HEK293 (cell line): ENCODE data around the gene RPL36AL.

Experiments used
- CTCF ChIA-PET: fragments of 350-600 bp; formaldehyde crosslinking; extraction: SDS; loops from one replicate; lab custom pipeline; 2021; ENCODE audit warnings: antibody characterized with exemption; lab: Yijun Ruan, JAX
- POLR2A ChIA-PET: fragments of 300-600 bp; formaldehyde crosslinking; extraction: SDS; loops from one replicate; lab custom pipeline; 2020; ENCODE audit warnings: antibody characterized with exemption, inconsistent platforms; lab: Yijun Ruan, JAX
- H3K27ac ChIP-seq: fragments of 200-500 bp; sonication (Bioruptor generic); 2 replicates; pipeline ENCODE4 v1.5.1; 2014; ENCODE audit warnings: low read depth, low read length, control low read depth, inconsistent platforms; ENCODE audit errors: extremely low read depth
- H3K36me3 ChIP-seq, 2 experiments: fragments of 200-500 bp in 1 of 2; sonication (Bioruptor generic) in 1 of 2; 1 replicate in 1 of 2; 2 replicates in 1 of 2; pipeline ENCODE4 v1.5.1; 2014 to 2017; ENCODE audit warnings: inconsistent platforms in 2 of 2, low read length in 2 of 2; ENCODE audit not compliant: control insufficient read depth in 2 of 2, insufficient read depth in 1 of 2
- H3K4me1 ChIP-seq: fragments of 200-500 bp; sonication (Bioruptor generic); 2 replicates; pipeline ENCODE4 v1.5.1; 2014; ENCODE audit warnings: mild to moderate bottlenecking, low read length, inconsistent platforms; ENCODE audit not compliant: control insufficient read depth, insufficient read depth
- H3K4me3 ChIP-seq: 2 replicates; pipeline ENCODE4 v1.5.1; 2011; ENCODE audit warnings: low read depth, mild to moderate bottlenecking, control low read depth, low read length, moderate library complexity
- H3K9me3 ChIP-seq: fragments of 200-500 bp; sonication (Bioruptor generic); 2 replicates; pipeline ENCODE4 v1.5.1; 2014; ENCODE audit warnings: low read depth, low read length, inconsistent platforms; ENCODE audit not compliant: control insufficient read depth, insufficient read depth
- GFI1B ChIP-seq: fragments of 450-650 bp; formaldehyde crosslinking; IDR thresholded peaks from 2 replicates; pipeline ENCODE4 v1.5.1; 2016; ENCODE audit warnings: missing biosample characterization, missing genetic modification characterization
- KLF9 ChIP-seq: fragments of 450-650 bp; formaldehyde crosslinking; IDR thresholded peaks from 2 replicates; pipeline ENCODE4 v1.5.1; 2016; ENCODE audit warnings: missing biosample characterization, missing genetic modification characterization, low read depth
- PRDM1 ChIP-seq: fragments of 450-650 bp; formaldehyde crosslinking; IDR thresholded peaks from 2 replicates; pipeline ENCODE4; 2016; ENCODE audit warnings: missing biosample characterization, missing genetic modification characterization
- SALL2 ChIP-seq: fragments of 450-650 bp; formaldehyde crosslinking; IDR thresholded peaks from 2 replicates; pipeline ENCODE4 v1.5.0; 2017; ENCODE audit warnings: missing biosample characterization, mild to moderate bottlenecking, missing genetic modification characterization, borderline replicate concordance
- ZBTB20 ChIP-seq: fragments of 450-650 bp; formaldehyde crosslinking; IDR thresholded peaks from 2 replicates; pipeline ENCODE4 v1.5.1; 2016; ENCODE audit warnings: missing biosample characterization, missing genetic modification characterization
- ZNF10 ChIP-seq: fragments of 450-650 bp; formaldehyde crosslinking; IDR thresholded peaks from 2 replicates; pipeline ENCODE4 v1.5.1; 2017; ENCODE audit warnings: missing biosample characterization, missing genetic modification characterization
- ZNF18 ChIP-seq: fragments of 450-650 bp; formaldehyde crosslinking; IDR thresholded peaks from 2 replicates; pipeline ENCODE4 v1.5.1; 2016; ENCODE audit warnings: missing biosample characterization, missing genetic modification characterization
- ZNF26 ChIP-seq: fragments of 450-650 bp; formaldehyde crosslinking; IDR thresholded peaks from 2 replicates; pipeline ENCODE4 v1.5.1; 2016; ENCODE audit warnings: missing biosample characterization, missing genetic modification characterization
- ZNF335 ChIP-seq: fragments of 450-650 bp; formaldehyde crosslinking; conservative IDR thresholded peaks from 2 replicates; pipeline ENCODE4 v1.5.1; 2016; ENCODE audit warnings: missing biosample characterization, missing genetic modification characterization
- ZNF529 ChIP-seq: fragments of 450-650 bp; formaldehyde crosslinking; IDR thresholded peaks from 2 replicates; pipeline ENCODE4 v1.5.1; 2017; ENCODE audit warnings: missing genetic modification characterization, missing biosample characterization; ENCODE audit not compliant: insufficient replicate concordance
- ZNF549 ChIP-seq: fragments of 450-650 bp; IDR thresholded peaks from 2 replicates; pipeline ENCODE4 v1.5.1; 2018; ENCODE audit warnings: missing biosample characterization, missing genetic modification characterization, mild to moderate bottlenecking, inconsistent platforms, moderate library complexity
- ZNF837 ChIP-seq: fragments of 450-650 bp; formaldehyde crosslinking; IDR thresholded peaks from 2 replicates; pipeline ENCODE4 v1.5.1; 2016; ENCODE audit warnings: missing biosample characterization, missing genetic modification characterization
- ZXDB ChIP-seq: fragments of 450-650 bp; formaldehyde crosslinking; IDR thresholded peaks from 2 replicates; pipeline ENCODE4 v1.5.1; 2016; ENCODE audit warnings: missing biosample characterization, missing genetic modification characterization
- TF ChIP-seq, protein P1 (sequence below): fragments of 450-650 bp; IDR thresholded peaks from 2 replicates; pipeline ENCODE4 v1.5.1; 2018; ENCODE audit warnings: missing biosample characterization, mild to moderate bottlenecking, missing genetic modification characterization
- TF ChIP-seq, protein P2 (sequence below): fragments of 450-650 bp; formaldehyde crosslinking; IDR thresholded peaks from 2 replicates; pipeline ENCODE4 v1.5.1; 2016; ENCODE audit warnings: missing biosample characterization, missing genetic modification characterization, low read depth
- TF ChIP-seq, protein P3 (sequence below): fragments of 450-650 bp; formaldehyde crosslinking; IDR thresholded peaks from 2 replicates; pipeline ENCODE4 v1.5.1; 2016; ENCODE audit warnings: missing biosample characterization, missing genetic modification characterization

RPL36AL gene

GRCh38 chr14:49653508-49653907 is 33.1 kb upstream of the RPL36AL start:
- Histone ChIP-seq H3K4me1 (no peaks in the 10 kb centered on the region), H3K27ac (no peak overlapping the region), H3K36me3 (peaks cover 22 to 37% of the 10 kb centered on the region in 2 experiments), H3K9me3 (no peaks in the 10 kb centered on the region), H3K4me3 (no peak overlapping the region)
- ChIA-PET POLR2A (no interaction called here), CTCF (no interaction called here)
- no peak for TF ChIP-seq ZNF549 (tag by site-specific recombination)
- TF ChIP-seq ZNF26 (tag by site-specific recombination): no peak
- no peak for TF ChIP-seq ZNF10 (tag by site-specific recombination)
- TF ChIP-seq KLF9: no peak
- no peak for TF ChIP-seq SALL2
- TF ChIP-seq, protein P1, sequence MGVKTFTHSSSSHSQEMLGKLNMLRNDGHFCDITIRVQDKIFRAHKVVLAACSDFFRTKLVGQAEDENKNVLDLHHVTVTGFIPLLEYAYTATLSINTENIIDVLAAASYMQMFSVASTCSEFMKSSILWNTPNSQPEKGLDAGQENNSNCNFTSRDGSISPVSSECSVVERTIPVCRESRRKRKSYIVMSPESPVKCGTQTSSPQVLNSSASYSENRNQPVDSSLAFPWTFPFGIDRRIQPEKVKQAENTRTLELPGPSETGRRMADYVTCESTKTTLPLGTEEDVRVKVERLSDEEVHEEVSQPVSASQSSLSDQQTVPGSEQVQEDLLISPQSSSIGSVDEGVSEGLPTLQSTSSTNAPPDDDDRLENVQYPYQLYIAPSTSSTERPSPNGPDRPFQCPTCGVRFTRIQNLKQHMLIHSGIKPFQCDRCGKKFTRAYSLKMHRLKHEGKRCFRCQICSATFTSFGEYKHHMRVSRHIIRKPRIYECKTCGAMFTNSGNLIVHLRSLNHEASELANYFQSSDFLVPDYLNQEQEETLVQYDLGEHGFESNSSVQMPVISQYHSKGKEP (tag by site-specific recombination): no peak
- TF ChIP-seq, protein P2, sequence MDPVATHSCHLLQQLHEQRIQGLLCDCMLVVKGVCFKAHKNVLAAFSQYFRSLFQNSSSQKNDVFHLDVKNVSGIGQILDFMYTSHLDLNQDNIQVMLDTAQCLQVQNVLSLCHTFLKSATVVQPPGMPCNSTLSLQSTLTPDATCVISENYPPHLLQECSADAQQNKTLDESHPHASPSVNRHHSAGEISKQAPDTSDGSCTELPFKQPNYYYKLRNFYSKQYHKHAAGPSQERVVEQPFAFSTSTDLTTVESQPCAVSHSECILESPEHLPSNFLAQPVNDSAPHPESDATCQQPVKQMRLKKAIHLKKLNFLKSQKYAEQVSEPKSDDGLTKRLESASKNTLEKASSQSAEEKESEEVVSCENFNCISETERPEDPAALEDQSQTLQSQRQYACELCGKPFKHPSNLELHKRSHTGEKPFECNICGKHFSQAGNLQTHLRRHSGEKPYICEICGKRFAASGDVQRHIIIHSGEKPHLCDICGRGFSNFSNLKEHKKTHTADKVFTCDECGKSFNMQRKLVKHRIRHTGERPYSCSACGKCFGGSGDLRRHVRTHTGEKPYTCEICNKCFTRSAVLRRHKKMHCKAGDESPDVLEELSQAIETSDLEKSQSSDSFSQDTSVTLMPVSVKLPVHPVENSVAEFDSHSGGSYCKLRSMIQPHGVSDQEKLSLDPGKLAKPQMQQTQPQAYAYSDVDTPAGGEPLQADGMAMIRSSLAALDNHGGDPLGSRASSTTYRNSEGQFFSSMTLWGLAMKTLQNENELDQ (tag by site-specific recombination): no peak

DNA sequence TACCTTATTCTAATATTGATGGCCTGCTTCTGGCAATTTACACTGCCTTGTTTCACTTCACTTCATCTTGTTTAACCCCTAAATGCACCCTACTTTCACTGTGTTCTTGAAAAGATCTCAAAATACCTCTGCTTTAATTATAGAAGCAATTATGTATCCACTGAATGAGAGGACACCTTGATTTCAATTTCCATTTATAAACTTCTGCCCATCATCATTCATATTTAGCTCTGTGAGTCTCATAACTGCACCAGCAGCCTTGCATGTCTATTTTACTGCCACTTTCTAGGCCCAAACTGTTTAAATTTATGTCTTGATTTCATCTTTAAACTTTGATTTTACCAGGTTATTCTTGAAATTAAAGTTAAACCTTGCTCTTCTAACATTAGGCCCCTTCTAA is 21.7 kb upstream of the RPL36AL start:
- Histone ChIP-seq H3K9me3 (no peaks in the 10 kb centered on the region), H3K36me3 (peaks cover 19 to 25% of the 10 kb centered on the region in 2 experiments; a peak in 2 of 3 replicates), H3K4me3 (no peak overlapping the region), H3K4me1 (peaks cover 15% of the 10 kb centered on the region), H3K27ac (0 out of 2 replicates have a peak overlapping the region, but pooled peaks have one; percentile 21)
- ChIA-PET POLR2A (no interaction called here), CTCF (no interaction called here)
- TF ChIP-seq PRDM1 (tag by site-specific recombination) (0 out of 2 replicates have a peak, but pooled peaks have one; percentile 3), ZNF837 (tag by site-specific recombination) (no peak), ZNF529 (tag by site-specific recombination) (no peak)

DNA sequence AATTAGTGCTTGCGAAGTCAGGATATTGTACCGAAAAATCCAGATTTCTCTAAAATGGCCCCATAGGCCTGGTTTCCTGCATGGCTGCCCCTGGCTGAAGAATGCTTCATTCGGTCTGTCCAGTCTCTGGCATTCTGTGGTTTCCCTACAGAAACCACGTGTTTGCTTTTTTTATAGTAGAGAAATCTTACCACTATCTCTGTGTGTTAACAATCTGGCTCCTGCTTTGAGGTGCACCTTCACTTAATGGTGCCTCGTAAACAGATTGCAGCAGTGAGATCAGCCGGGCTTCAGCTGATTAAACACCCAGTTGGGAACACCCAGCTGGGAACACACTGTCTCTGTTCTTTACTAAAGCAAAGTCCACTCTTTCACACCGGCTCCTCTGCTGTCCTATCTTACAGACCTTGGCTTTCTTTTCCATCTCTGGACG is 21.3 kb upstream of the RPL36AL start:
- ChIA-PET POLR2A (no interaction called here), CTCF (no interaction called here)
- H3K9me3 ChIP-seq: no peaks in the 10 kb centered on the region
- peaks cover 19 to 24% of the 10 kb centered on the region in 2 experiments; a peak in 2 of 3 replicates for H3K36me3 ChIP-seq
- peak overlapping the region; percentile 21; the same call in 1 of the 2 replicates for H3K27ac ChIP-seq
- no peak overlapping the region for H3K4me3 ChIP-seq
- TF ChIP-seq ZBTB20 (tag by site-specific recombination) (peak; percentile 24; the same call in 1 of the 2 replicates), ZXDB (tag by site-specific recombination) (0 out of 2 replicates have a peak, but pooled peaks have one; percentile 14), ZNF18 (peak; percentile 44; the same call in 1 of the 2 replicates), ZNF10 (tag by site-specific recombination) (peak; percentile 65), PRDM1 (tag by site-specific recombination) (peak; percentile 41; the same call in 1 of the 2 replicates), ZNF335 (no peak), GFI1B (tag by site-specific recombination) (peak; percentile 75)
- TF ChIP-seq, protein P3, sequence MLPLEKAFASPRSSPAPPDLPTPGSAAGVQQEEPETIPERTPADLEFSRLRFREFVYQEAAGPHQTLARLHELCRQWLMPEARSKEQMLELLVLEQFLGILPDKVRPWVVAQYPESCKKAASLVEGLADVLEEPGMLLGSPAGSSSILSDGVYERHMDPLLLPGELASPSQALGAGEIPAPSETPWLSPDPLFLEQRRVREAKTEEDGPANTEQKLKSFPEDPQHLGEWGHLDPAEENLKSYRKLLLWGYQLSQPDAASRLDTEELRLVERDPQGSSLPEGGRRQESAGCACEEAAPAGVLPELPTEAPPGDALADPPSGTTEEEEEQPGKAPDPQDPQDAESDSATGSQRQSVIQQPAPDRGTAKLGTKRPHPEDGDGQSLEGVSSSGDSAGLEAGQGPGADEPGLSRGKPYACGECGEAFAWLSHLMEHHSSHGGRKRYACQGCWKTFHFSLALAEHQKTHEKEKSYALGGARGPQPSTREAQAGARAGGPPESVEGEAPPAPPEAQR (tag by site-specific recombination): no peak
- H3K4me1 ChIP-seq: peaks cover 15% of the 10 kb centered on the region
